T-helper 2 cell treated with Interferon-gamma antibody and Interleukin-4, amounts not matched to agents 100 ng/mL and 5 ng/mL, for 36 hours (primary cell): ENCODE measurements around the gene GPATCH3. TPM values are rescaled to one million over a fixed set of nuclear protein-coding genes. Genes with fewer than 3 reads are reported as not detected.
"Not testable (repeated sequence)": the region's sequence is repeated elsewhere in the genome, so short reads cannot be mapped to it uniquely, and the experiment has no call there.

ENCODE experiments used
- intact Hi-C: fragments of 100-400 bp; cut with micrococcal nuclease; formaldehyde crosslinking; loops from one replicate; pipeline ENCODE4 v1.15.1; 2023
- total RNA-seq: library from RNA; stranded (reverse); gene quantifications from 2 replicates; pipeline ENCODE4 v1.2.3, GENCODE V29; 2022

The GPATCH3 gene
- total RNA-seq, 1 donor from 2014 or later = 13.9 TPM

DNA sequence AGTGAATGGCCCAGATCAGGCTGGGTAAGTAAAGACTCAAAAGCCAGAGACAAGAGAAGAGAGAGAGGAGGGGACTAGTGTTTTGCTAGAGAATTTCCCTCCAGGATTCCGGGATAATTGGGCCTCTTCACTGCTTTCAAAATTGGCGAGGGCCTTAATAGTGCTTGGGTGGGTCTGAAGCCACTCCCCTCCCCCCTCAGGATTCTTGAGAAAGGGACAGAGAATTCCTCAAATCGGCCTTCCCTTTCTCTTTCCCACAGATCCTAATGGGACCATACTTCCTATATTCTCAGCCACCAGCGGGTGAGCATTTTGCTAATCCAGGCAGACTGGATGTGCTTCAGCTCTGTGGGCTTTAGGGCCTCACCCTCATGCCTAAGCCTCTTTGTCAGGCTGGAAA is 25.4 kb downstream of the GPATCH3 start:
- intact Hi-C loops = loop anchor here (5.0 kb wide), 1 partner anchor 63 kb away; no protein-coding TSS in a partner anchor

DNA sequence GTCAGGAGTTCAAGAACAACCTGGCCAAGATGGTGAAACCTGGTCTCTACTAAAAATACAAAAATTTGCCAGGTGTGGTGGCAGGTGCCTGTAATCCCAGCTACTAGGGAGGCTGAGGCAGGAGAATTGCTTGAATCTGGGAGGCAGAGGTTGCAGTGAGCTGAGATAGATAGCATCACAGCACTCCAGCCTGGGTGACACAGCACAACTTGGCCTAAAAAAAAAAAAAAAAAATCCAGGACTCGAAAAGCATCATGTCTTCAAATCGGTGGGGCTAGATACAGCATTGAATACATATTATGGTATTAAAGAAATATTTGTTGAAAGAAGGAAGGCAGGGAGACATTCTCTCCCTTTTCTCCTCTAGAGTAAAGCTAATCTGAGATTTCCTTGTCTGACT is 27.2 kb downstream of the GPATCH3 start:
- intact Hi-C loops = not testable (repeated sequence)

DNA sequence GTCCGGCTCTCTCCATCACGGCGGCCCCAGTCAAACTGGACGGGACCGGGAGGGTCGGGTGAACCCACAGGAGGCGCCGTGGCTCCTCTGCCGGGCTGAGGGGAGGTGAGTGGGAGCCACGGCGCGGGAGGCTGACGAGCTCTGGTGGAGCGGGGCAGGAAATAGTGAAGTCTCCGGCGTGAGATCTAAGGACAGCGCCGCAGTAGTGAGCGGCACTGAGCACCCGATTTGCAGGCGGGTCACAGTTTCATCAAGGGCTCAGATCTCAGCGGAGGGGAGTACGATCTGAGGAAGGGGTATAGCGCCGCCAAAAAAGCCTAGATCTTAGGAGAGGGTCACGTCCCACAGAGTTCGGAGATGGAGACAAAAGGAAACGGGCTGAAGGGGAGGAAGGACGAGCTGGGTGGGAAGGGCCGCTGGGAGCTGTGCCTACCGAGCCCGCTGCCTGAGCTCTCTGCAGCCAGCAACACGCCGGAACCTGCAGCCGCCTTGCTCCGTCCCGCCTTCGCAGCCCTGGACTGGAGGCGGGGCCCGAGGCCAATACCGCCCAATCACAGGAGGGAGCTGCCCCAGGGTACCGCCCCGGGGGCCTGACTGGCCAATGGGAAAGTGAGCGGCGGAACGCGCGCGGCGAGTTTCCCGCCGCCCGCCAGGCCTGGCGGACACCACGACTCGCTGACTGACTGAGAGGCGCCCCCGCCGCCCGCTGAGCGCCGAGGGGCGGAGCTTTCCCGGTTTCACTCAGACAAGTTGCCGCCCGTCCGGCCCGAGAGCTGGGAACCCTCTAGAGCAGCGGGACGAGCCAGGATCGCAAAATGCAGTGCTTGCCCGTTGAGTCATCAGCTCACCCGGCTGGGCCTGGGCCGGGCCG is 35.4 kb downstream of the GPATCH3 start:
- intact Hi-C loops = loop anchor here (1.0 to 5.0 kb wide), 6 partner anchors 32 to 393 kb away; partner anchors contain the start of genes GPATCH3, HMGN2 and NUDC

DNA sequence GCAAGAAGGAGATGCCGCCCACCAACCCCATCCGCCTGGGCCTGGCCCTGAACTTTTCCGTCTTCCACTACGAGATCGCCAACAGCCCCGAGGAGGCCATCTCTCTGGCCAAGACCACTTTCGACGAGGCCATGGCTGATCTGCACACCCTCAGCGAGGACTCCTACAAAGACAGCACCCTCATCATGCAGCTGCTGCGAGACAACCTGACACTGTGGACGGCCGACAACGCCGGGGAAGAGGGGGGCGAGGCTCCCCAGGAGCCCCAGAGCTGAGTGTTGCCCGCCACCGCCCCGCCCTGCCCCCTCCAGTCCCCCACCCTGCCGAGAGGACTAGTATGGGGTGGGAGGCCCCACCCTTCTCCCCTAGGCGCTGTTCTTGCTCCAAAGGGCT is 36.6 kb downstream of the GPATCH3 start:
- intact Hi-C loops = loop anchor here (1.0 to 2.0 kb wide), 3 partner anchors 37 to 119 kb away; partner anchors contain the start of gene GPATCH3

DNA sequence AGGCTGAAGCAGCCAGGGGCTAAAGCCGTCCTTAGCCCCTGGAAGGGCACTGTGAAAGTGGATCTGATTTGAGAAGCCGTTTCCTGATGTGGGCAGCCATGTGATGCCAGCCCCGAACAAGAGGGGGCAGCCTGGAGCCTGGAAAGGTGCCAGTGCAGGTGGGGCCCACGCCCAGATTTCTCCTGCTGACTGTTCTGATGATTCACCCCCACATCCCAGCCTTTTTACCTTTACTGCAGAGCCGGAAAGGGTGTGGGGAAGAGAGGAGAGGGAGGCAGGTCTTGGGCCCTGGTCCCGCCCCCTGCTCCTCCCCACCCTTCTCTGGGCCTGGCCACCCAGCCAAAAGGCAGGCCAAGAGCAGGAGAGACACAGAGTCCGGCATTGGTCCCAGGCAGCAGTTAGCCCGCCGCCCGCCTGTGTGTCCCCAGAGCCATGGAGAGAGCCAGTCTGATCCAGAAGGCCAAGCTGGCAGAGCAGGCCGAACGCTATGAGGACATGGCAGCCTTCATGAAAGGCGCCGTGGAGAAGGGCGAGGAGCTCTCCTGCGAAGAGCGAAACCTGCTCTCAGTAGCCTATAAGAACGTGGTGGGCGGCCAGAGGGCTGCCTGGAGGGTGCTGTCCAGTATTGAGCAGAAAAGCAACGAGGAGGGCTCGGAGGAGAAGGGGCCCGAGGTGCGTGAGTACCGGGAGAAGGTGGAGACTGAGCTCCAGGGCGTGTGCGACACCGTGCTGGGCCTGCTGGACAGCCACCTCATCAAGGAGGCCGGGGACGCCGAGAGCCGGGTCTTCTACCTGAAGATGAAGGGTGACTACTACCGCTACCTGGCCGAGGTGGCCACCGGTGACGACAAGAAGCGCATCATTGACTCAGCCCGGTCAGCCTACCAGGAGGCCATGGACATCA is 37.2 kb downstream of the GPATCH3 start, which contains the start of gene SFN:
Gene SFN, plus strand, starts transcription at position 369 of the 904 bp plus-strand sequence. Its CDS starts 64 bp downstream, at position 433.
- intact Hi-C loops = no loop called here

DNA sequence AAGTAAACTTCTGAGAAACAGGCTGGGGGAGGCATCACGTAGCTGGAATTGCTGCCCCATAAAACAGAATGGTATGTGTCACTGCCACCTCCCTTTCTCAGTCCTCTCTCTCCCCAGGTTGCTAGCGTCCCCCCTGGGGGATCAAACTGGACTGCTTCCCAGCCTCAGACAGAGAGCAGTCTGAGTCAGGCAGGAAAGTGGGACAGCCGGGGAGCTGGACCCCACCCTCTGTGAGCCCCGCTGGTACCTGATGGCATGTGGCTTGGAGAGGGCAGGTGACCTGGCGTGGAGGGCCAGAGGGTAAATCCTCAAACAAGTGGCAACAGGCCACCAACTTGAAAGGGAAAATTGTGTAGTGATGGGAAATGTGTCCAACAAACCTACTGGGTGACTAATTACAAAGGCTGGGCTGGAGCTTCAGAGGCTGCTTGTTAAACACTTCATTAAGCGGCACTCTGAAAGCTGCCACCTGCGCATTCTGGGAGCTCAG is 38.3 kb downstream of the GPATCH3 start:
- intact Hi-C loops = no loop called here

DNA sequence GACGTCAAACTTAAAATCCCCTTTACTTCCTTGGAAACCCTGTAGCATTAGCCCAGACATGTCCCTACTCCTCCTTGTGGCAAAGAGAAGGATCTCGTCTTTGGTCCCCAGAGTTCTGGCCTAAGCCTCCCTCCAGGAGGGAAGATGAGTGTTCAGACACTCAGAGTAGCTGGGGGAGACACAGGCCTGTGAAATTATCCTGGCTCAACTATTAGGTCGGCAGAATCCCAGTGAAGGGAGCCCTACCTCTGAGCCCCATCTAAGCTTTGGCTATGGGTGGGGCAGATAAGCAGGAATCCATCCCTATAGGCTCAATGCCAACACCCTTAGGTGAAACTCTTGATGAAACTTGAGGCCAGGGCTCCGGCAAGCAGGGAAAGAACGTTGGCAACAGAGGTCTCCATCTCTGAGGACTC is 39.0 kb downstream of the GPATCH3 start:
- intact Hi-C loops = no loop called here

DNA sequence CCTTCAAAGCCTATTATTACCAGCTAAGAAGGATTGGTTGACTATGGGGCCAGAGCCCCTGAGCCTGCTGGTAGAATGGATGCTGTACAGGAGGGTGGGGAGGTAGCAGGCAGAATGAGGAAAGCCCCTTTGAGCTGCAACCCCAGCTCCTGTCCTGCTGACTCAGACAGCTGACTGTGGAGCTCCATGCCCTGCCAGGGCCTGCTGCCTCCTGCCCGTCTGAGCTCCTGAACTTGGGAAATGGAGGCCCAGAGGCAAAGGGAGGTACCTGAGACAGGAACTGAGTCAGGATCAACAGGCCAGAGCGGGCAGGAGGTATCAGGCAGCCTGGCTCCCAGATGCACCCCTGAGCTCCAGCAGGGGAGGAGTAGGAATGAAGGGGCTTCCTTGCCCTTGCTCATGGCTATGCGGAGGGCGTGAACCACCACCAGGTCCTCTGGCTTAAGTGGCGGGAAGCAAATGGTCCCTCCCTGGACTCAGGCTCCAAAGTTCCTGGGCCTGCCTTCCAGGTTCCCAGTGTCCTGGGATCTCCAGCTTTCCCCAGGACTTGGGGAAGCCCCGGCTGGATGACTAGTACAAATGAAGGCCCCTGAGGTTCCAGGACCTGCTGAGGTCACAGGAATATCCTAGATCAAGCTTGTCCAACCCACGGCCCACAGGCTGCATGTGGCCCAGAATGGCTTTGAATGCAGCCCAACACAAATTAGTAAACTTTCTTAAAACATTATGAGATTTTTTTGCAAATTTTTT is 41.2 kb downstream of the GPATCH3 start:
- intact Hi-C loops = no loop called here

DNA sequence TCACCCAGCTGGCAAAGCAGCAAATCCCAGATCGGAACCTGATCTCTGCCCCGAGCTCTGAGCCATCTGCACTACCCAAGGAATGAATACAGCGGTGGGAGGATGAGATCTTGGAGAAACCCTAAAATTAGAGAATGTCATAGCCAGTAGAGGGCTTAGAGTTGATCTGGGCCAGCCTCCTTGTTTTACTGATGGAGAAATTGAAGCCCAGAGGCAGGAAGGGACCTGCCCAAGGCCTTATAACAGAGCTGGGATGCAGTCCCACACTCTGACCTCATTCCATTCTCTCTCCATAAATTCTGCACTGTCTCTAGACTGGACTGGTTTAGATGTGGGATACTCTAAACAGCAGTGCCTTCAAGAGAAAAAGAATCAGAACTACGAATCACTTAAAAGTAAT is 42.1 kb downstream of the GPATCH3 start:
- intact Hi-C loops = no loop called here

DNA sequence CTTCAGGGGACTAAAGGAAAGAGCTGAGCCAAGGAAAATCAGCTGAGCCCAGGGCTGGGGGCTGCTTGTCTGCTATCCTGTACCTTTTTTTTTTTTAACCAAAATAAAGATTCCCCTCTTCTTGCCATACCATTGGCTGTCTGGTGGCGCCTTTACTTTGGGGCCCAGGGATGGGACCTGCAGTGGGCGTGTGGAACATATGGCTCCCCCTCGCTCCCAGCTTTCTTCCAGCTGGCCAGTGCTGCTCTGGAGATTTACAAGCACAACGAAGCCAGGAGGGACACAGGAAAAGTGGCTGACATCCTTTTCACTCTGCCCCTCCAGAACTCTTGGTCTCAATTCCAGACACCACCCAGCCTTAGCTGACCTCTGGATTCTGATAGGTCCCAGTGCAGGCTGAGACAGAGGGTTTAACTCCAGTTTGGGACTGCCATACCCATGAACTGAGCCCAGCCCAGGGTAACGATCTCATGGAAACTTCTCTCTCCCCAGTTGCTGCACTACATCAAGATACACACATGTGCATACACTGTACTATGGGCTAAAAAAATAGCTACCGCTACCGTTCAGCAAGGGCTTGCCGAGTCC is 42.7 kb downstream of the GPATCH3 start:
- intact Hi-C loops = no loop called here

DNA sequence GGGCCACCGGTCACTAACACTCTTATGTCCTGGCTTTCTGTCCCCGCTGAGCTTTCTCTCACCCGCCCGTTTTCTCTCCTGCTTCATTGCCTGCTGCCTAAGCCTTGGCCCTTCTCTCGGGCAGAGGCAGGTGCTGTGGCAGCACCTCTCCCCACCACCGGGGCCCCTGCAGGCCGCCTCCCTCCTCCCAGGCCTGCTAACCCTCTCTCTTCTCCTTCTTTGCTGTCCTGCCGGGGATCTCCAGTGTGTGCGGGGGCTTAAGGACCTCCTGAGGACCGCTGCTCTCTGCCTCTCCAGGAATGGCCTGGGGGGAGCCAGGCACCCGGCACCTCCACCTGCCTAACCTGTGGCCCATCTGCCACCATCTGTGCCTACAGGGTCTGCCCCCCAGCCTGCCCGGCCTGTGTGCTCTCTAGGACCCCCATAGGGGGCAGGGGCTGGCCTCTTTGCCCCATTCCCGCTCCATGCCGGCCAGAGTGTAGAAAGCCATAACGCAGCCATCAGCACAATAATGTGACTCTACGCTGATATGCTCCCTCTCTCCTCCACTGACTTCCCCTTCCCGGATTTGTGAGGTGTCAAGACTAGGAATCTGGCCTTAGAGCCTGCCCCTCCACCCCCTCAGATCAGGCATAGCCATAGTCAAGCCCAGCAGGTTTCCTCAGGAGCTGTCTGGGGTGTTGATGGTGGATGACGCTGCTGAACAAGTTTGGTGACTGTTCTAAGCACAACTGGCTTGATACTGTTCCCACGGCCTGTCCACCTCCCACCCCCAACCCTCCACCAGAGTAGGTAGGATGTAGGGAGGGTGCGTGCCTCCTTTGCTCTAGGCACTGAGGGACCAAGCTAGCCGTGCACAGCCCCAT is 43.4 kb downstream of the GPATCH3 start:
- intact Hi-C loops = no loop called here

DNA sequence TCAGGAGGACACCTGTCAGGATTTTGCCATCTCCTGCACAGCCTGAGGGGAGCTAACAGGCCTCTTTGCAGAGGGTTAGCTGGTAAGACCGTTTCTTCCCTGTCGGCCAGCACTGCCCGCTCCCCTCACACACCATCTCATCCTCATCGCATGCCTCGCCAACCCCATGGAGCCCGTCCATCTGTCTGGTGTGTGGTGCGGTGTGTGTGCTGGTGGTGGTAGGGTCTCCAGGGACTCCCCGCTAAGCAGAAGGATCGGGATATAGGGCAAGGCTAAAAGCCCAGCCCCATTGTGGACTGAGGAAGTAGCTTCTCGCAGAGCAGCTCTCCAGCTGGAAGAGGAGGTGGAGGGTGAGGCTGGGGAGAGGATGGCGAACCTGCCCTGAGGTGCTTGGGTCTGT is 44.1 kb downstream of the GPATCH3 start:
- intact Hi-C loops = no loop called here

DNA sequence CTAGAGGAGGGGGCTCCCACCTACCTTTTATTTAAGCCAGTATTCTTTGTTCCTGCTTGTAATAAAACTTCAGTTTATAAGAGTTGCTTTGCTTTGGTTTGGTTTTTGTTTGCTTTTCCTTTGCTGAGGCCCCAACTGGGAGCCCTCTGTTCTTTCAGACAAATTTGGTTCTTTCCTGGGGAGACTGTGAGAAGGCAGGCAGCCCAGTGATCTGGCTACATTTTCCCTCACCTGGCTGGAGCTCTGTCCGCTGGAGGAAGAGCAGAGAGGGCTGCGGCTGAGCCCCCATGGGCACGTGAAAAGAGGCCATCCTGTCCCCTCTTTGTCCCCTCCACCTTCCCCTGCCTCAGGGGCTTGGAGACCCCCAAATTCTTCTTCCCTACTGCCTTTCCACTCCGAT is 44.6 kb downstream of the GPATCH3 start:
- intact Hi-C loops = no loop called here

DNA sequence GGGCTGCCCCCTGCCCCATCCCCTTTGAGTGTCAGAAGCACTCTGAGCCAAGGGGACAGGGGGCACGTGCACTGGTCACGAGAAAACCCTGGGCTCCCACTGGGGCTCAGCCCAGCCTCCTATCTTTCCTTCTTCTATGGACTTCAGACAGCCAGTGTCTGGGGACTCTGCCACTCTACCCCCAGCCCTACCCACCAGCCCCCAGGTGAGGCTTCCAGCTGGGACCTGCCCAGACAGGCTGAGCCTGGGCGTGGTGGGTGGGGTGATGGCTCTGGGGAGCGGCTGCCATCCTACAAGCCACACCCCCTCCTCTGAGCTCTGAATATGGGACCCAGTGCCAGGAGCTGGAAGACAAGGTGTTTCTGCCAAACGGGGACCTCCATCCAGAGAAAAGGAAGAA is 45.4 kb downstream of the GPATCH3 start:
- intact Hi-C loops = no loop called here

DNA sequence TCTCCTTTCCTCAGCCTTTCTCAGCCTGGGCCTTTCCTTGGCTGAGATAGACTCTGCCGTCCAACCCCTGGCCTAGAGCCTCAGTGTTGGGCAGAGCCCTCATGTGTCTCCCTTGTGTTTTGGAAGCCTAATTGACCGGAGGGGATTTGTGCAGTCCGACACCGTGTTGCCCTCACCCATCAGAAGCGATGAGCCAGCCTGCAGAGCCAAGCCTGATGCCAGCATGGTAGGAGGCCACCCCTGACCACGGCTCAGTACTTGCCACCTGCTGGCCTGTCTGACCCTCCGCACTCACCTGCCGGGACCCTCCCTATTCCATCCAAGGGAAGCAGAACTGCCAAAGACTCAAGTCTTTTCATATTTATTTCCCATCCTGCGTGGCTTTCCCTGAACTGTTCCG is 46.7 kb downstream of the GPATCH3 start:
- intact Hi-C loops = loop anchor here (1.0 kb wide), 1 partner anchor 25 kb away; no protein-coding TSS in a partner anchor

DNA sequence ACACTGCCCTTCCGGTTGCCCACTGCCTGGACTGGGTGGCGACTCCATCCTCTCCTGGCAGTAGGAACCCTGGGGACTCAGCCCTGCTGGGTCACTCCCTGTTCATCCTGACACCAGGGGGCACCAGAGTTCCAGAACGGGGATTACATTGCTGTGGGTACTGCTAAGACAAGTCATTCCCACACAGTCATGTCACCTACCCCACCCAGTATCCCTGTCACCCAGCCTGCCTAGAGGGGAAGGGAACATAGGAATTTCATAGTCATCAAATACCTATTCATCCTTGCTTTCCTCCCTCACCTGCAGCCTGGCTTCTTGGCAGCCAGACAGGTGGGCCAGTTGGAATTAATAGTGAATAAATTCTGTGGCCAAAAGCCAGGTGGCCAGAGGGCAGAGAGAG is 47.1 kb downstream of the GPATCH3 start:
- intact Hi-C loops = loop anchor here (1.0 kb wide), 1 partner anchor 25 kb away; no protein-coding TSS in a partner anchor

DNA sequence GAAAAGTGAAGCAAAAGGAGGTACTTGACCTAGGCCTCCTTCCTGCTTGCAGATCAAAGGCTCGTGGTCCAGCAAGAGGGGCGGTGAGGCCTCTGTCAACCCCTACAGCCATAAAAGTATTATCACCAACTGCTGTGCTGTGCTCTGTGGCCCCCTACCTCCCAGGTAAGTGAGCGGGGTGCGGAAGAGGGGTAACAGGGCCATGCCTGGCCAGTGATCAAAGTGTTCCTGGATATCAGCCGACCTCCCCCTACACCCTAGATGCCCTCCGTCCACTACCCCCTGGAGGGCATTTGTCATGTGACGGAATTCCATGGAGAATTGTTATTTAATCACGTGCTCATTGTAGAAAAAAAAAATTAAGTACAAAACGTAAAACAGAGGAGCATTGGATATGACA is 47.6 kb downstream of the GPATCH3 start:
- intact Hi-C loops = loop anchor here (1.0 kb wide), 1 partner anchor 26 kb away; no protein-coding TSS in a partner anchor

DNA sequence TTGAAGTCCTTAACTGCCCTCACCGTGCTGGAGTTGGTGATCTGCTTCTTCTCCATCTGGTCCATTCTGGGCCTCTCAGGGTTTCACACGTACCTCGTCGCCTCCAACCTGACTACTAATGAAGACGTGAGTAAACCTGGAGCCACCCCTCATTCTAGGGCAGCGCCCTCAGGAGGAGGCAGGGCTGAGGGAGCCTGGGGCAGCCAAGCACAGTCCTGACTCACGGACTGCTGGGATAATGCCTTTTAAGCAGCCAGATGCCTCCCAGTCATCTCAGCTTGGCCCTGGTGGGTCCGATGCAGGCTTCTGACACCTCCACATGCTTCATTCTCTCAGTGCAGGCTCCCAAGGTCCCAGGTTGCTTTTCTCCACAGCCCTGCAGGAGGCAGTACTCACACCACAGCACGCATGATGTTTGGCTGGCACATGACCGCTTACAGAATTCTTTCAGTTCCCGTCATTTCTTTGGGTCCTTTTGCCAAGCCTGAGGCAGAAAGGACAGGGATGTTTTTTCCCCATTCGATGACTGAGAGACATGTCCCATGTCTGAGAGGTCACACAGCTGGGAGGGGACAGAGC is 49.1 kb downstream of the GPATCH3 start:
- intact Hi-C loops = no loop called here
